NCI-H1417 (cell line): ENCODE data around the gene F8.
"Not testable (repeated sequence)": the region's sequence is repeated elsewhere in the genome, so short reads cannot be mapped to it uniquely, and the experiment has no call there.

Experiments used
- DNase-seq, 3 experiments: peaks; one replicate each; lab custom pipeline; 2025; lab: John Stamatoyannopoulos, UW

The F8 gene

DNA sequence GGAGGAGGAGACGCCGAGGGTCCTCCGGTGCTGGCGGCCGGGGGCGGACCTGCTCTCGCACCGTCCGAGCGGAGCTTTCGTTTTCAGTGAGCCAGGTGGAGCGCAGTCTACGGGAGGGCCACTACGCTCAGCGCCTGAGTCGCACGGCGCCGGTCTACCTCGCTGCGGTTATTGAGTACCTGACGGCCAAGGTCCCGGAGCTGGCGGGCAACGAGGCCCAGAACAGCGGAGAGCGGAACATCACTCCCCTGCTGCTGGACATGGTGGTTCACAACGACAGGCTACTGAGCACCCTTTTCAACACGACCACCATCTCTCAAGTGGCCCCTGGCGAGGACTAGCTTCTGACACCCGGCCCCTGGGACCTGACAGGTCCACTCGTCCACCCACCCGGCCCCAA lies 137.5 kb downstream of the F8 start:
- not testable (repeated sequence) for DNase-seq

DNA sequence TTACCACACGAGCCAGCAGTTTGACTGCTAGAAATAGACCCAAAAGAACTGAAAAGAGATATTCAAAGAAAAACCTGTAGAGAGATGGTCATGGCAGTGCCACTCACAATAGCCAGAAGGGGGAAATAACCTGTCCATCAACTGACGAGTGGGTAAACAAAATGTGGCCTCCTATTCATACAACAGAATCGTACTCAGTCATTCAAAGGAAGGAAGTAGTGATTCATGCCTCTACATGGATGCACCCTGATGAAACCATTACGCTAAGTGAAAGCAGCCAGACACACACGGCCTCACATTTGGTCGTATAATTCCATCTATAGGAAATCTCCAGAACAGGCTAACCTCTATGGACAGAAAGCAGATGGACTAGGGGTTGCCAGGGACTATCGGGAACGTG lies 138.5 kb downstream of the F8 start:
- DNase-seq = not testable (repeated sequence)

DNA sequence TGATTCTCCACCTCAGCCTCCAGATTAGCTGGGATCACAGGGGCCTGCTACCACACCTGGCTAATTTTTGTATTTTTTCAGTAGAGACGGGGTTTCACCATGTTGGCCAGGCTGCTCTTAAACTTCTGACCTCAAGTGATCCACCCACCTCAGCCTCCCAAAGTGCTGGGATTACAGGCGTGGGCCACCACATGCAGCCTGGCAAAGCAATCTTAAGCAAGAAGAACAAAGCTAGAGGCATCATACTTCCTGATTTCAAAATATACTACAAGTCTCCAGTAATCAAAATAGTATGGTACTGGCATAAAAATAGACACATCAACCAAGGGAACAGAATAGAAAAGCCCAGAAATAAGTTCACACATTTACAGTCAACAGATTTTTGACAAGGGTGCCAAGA lies 149.2 kb downstream of the F8 start:
- DNase-seq = no peak

DNA sequence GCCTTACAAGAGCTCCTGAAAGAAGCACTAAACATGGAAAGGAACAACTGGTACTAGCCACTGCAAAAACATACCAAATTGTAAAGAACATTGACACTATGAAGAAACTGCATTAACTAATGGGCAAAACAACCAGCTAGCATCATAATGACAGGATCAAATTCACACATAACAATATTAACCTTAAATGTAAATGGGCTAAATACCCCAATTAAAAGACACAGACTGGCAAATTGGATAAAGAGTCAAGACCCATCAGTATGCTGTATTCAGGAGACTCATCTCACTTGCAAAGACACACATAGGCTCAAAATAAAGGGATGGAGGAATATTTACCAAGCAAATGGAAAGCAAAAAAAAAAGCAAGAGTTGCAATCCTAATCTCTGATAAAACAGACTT lies 154.0 kb downstream of the F8 start:
- DNase-seq = not testable (repeated sequence)

DNA sequence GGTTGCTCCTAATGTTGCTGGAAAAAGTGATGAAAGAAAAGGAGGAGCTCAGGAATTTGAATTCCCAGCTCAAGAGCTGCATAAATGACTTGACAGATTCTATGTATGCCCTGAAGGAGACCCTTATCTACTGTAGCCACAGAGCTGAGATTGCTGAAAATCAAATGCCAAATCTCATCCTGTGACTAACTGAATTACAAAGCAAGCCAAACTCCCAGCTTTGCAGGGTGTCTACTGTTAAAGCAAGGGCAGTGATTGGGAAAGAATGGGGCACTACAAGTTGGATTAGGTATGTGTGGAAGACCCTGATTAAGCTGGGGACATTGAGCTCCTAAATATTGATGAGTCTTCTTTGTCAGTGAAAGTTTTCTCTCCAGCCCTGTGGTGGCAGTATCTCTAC lies 167.3 kb downstream of the F8 start:
- DNase-seq = no peak

DNA sequence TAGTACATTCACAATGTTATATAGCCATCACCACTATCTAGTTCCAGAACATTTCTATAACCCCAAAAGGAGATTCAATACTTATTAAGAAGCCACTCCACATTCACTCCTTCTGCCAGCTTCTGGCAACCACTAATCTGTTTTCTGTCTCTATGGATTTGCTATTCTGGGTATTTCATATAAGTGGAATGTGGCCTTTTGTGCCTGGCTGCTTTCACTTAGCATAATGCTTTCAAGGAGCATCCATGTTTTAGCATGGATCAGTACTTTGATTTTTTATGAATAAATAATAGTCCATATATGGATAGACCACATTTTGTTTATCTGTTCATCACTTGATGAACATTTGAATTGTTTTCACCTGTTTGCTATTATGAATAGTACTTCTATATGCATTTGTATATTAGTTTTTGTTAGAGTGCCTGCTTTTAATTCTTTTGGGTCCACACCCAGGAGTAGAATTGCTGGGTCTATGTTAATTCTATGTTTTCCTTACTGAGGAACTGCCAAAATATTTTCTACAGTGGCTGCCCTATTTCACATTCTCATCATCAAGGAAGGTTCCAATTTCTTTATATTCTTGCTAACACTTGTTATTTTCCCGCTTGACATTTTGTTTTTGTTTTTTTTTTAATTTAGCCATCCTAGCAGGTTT lies 171.4 kb downstream of the F8 start:
- no peak for DNase-seq

DNA sequence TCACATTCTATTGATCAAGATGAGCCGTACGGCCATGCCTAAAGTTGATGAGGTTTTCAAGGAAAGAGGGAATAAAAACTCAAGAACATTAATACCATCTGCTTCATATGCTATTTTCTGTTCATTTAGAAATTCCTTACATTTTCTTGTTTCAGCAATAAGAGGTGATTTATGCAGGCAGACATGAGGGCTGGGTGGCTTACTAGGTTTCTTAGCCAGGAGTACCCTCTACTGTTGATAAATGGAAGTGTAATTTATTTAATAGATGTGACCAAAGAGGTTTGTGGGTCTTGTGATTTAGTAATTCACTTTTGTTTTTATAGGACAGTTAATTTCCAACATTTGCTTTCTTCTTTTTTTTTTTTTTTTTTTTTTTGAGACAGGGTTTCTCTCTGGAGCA lies 181.7 kb downstream of the F8 start:
- peak; percentile 1 to 75 (median 66) for DNase-seq

DNA sequence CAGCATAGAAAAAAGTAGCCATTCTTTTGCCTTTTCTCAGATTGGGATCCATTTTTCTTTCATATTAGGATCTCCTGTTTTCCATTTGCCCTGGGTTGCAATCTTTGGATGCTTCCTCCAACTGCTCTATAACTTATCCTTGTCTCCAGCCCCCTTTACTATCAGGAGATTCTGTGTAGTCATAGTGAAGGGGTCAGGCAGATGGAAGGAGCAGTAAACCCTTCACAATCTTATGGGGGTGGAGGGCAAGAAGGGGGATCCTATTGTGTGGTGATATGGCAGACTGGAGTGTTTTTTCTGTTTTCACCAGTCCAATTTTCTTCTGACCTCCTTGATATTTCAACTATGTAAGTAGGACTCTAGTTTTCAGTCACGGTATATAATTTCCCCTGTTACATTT lies 186.4 kb downstream of the F8 start:
- DNase-seq = no peak

DNA sequence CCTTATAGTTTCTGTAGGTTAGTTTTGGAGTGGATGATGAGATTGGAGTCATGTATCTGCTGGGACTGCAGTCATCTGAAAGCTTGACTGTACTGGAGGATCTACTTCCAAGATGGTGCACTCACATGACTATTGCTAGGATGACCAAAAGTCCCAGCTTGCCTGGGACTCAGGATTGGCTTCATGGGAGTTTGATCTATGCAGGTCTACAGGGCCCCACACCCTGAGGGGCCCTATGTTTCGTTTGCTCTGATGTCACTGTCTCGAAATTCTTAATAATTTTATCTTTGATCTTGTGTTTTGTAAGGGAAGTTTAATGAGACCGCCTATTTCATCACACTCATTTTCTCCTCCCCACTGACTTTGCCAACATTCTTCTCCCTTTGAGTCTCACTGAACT lies 188.0 kb downstream of the F8 start, which contains the start of gene SMIM9:
SMIM9 (minus strand) TSS at position 101 of the 400 bp plus-strand sequence. CDS start 3,806 bp downstream, outside the sequence.
- DNase-seq = no peak

DNA sequence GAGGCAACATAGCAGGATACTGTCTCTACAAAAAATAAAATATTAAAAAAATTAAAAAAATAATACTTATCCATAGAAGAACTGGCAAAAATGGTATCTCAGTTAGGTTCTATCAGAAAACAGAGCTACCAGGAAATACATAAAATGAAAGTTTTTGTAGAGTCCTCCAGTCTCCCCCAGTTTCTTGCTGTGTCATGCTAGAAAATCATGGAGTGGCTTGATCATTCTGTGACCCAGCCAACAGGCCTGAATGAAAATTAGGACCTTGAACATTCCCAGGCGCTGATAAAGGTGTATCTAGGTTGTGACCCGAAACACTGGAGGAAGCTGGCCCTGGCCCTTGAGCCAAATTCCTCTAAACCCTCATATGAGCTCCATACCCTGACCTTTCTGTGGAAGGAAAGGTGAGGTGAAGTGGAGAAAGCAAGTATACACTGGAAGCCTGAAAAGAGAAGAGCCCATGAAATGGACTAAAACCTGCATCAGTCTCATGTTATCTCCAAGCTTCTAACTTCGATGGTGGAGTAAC lies 188.7 kb downstream of the F8 start:
- DNase-seq = no peak

DNA sequence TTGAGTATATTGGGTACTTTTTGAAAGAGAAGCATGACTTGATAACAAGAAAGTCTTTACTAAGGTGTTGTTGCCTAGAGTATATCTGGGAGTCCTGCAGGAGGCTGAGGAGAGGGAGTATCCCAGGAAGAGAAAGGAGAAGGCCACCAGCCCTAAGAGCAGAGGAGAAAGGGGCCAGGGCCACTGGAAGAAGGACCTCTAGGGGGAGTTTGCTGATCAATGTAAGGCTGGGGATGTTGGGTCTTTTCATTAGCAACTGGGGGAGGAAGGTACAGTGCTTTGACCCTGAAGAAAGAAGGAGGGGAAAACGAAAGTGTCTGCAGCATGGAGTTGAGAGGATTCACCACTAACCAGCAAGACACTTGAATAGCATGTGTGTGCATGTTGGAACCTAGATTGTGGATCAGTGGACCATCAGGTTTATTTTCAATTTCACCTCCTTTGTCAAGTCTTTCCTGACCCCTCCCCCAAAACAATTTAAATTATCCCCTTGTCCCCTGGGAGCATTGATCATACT lies 192.5 kb downstream of the F8 start:
- no peak for DNase-seq

DNA sequence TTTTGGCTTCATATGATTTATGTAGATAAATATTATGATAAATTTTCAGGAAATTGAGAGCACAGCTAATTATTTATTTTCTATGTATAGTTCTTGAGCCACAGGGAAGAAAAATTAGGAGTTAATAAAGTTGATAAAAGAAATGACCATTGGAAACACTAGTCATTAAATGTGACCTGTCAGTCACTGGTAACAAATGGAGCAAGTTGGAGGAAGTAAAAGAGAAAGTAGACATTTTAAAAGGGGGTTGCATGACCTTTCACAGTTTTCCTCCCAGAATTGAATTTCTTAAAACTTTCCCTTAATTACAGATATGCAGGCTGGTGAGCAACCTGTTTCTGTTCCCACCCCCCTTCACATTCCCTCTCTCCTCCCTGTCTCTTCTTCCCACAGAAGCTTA lies 193.4 kb downstream of the F8 start:
- DNase-seq = no peak

DNA sequence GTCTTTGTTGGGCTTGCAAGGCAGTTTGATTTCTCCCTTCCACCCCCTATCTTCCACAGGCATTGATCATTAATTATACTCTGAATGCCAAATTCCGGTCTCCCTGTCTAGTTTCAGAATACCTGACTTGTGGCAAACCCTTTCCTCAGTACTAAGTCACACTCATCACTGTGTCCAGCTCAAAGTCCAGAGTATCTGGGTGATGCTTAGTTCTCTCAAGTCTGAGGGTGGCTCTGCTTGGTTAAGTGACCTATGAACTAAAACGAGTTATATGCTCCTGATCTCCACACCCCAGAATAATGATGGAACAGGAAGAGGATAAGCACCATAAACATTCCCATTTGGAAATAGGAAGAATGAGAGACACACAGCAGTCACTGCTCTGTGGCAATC lies 194.5 kb downstream of the F8 start:
- no peak for DNase-seq

DNA sequence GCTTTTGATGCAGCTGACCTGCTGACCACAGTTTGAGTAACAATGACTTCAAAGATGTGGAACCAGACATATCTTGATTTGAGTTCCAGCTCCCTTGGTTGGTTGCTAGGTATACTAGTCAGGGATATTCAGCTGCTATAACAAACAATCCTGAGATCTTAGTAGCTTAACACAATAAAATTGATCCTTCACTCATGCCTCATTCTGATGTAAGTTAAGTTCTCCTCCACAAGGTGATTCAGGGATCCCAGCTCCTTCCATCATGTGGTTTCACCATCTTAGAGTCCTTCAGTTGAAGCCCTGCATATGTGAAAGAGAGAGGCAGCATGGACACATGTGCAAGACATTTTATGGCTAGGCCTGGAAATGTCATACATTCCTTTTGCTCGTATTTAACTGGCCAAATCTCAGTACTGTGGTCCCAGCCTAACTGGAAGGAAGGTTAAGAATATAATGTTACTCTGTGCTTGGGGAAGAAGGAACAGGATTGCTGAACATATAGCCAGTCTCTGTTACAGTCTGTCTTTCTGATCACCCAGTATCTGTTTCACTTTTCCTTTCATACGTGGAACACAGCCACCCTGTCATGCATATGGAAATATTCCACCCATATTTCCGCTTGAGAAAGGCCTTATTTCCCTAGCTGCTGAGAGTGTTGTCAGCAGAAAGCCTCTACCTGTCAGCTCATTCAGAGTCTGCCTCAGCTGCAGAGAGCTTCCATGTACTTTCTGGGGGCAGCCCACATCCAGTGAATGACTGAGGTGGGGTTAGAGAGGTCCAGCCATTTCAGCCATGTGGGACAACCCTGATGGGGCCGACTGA lies 195.1 kb downstream of the F8 start:
- DNase-seq = no peak

DNA sequence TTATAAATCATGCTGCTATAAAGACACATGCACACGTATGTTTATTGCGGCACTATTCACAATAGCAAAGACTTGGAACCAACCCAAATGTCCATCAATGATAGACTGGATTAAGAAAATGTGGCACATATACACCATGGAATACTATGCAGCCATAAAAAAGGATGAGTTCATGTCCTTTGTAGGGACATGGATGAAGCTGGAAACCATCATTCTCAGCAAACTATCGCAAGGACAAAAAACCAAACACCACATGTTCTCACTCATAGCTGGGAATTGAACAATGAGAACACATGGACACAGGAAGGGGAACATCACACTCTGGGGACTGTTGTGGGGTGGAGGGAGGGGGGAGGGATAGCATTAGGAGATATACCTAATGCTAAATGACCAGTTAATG lies 196.9 kb downstream of the F8 start:
- not testable (repeated sequence) for DNase-seq

DNA sequence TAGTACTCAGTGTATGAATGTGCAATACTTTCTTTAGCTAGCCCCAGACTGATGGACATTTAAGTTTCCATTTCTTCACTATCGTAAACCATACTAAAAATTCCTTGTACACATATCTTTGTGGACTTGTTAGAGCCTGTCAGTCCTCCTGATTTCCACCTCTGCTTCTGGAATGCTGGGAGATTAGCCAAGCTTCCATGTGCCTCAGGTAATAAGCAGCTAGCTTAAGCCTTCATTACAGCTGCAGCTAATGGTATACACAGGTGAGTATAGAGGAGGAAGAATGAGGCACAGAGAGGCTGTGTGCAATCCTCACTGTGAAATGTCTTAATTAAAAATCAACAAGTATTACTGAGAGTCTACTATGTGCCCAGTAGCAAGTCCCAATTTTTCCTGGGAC lies 197.9 kb downstream of the F8 start:
- DNase-seq = no peak

DNA sequence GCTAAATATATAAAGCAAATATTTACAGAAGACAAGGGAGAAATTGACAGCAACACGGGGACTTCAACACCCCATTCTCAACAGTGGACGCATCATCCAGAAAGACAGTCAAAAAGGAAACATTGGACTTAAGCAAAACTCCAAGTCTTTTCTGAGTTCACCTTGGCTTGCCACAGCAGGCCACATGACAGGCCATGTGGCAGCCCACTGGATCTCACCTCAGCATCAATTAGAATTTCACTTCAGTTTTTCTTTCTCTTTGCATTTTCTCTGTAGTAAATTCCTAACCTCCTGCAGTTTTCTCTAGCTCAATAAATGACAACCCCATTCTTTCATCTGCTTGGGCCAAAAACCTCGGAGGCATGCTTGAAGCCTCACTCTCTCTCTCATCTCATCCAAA lies 200.5 kb downstream of the F8 start:
- no peak for DNase-seq

DNA sequence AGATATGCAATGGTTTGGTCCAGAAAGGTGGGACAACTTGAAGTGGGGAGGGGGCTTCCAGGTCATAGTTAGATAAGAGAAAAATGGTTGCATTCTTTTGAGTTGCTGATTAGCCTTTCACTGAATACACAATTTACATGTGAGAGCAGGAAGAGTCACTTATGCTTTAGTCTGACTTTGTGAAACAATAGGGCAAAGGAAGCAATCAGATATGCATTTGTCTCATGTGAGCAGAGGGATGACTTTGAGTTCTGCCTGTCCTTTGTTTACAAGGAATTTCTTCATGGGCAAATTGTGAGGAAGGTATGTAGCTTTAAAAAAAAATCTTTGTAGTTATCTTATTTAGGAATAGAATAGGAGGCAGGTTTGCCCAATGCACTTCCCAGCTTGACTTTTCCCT lies 201.0 kb downstream of the F8 start:
- no peak for DNase-seq

DNA sequence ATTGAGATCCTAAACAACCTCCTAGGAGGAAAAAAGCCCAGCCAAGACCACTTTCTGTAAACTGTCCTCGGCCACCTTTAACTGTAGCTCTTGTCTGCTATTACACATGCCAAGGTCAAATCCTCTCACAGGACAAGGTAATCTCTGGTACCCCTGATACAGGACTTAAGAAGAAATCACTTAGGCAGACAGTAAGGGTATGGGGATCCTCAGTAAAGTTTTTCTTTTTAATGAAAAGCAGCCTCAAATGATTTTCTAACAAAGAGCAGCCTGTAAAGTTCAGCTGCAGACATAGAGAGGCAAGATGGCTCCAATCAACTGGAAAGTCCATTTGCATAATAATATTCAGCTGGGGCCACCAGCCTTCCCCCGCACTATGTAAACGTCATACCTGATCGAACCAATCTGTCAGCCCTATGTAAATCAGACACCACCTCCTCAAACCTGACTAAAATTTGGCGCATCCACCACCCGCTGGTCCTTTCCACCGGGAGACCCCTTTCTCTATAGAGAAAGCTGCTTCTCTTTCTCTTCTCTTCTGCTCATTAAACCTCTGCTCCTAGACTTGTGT lies 202.7 kb downstream of the F8 start:
- no peak for DNase-seq

DNA sequence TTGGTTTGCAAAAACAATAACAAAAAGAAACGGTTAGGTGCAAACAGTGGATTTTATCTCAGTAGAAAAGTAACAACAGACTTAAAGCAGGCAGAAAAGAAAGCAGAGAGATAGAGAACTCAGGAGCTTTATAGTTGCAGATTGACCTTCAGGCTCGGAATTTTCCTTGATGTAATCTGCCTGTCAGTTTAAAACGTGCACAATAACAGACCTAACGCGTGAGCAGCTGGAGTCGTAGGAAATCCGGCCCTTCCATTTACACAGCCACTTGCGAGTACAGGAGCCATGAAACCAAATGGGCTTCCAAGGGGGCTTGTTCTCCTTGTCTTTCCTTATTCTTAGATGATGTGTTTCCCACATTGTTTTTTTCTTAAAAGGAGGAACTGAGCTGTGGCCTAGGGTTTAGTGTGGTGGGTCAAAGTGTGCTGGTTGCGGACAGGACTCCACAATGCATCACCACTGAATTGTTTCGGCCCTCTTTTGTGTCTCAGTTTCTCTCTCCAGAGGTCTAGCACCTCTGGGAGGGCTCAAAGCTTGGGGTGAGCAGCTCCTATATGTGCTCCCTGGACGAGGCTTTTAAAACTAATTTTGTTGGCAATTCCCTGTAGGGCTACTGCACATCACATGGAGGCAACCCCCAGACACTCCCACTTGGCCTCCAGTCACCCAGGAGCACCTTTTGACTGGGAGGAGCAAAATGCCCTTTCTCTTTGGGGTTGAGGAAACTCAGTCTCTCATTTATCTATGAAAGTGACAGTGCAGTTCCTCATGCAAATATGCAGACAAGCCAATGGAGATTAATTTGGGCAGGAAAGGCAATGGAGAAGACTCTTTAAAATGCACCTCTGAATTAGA lies 203.4 kb downstream of the F8 start:
- no peak for DNase-seq

DNA sequence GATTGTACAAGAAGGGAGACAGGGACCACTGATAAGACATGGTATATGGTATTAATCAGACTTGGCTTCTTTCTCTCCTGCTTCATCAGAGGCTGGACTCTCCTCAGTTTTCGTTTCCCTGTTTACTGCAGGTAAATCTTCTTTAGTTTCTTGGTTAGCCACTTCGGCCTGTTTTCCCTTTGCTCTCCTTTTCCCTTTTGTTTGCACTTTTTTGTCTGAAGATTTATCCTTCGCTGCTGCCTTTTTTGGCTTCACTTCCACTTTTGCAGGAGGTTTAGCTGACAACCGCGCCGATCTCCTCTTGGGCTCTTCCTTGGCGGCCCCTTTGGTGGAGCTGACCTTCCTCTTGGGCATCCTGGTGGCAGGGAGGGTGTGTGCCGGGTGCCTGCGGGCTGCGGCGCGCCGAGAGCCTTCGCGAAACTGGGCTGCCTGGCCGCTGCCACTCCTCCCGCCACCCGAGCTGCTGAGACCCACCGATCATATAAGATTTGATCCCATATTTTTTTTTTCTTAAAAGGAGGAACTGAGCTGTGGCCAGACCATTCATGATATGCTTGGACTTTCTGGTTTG lies 205.4 kb downstream of the F8 start:
- DNase-seq = not testable (repeated sequence)
